Measurements from ENCODE around the gene DDX42. TPM values are rescaled to one million over a fixed set of nuclear protein-coding genes. Genes with fewer than 3 reads are reported as not detected.

DDX42 gene
- total RNA-seq, 1 donor from 2014 or later = 148 TPM

DNA sequence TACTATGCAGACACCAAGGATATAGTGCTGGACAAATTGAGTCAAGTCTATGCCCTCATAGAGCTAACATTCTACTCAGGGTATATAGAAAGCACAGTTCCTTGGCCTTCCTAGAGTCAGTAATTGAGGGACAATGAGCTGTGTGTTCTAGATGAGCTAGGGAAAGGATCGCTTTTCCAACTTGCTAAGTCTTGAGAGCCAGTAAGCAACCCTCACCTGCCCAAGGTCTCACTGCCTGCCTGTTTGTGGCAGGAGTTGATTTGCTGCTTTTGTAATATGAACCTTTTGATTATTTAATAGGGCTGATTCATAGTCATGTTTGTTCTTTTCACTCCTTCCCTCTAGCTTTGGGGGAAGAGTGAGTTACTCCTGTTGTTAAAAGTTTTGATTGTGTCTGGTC lies 6.5 kb downstream of the DDX42 start:
- Mint-ChIP-seq H3K4me3 (peak overlapping the region; percentile 1), H3K27ac (peak overlapping the region; percentile 43), H3K4me1 (ENCODE audit: unreplicated experiment) (peaks cover 20% of the 10 kb centered on the region), H3K27me3 (no peaks in the 10 kb centered on the region), H3K36me3 (peaks cover 29% of the 10 kb centered on the region), H3K9me3 (no peaks in the 10 kb centered on the region)
- no peak for TF ChIP-seq CTCF (conservative IDR thresholded peaks at IDR 0.05)
- no peak for DNase-seq (ENCODE audit: extremely low spot score, unreplicated experiment)

- Mint-ChIP-seq H3K4me1 (ENCODE audit: unreplicated experiment) (peaks cover 17% of the 10 kb centered on the region), H3K36me3 (peaks cover 27% of the 10 kb centered on the region), H3K9me3 (no peaks in the 10 kb centered on the region), H3K27me3 (no peaks in the 10 kb centered on the region), H3K27ac (no peak overlapping the region), H3K4me3 (no peak overlapping the region)
- TF ChIP-seq CTCF (conservative IDR thresholded peaks at IDR 0.05) = no peak
- DNase-seq (ENCODE audit: extremely low spot score, unreplicated experiment) = no peak
These were observed 7.0 kb downstream of the DDX42 start for GRCh38 chr17:63780928-63781327.

GRCh38 chr17:63783522-63783921 lies 9.6 kb downstream of the DDX42 start:
- Mint-ChIP-seq H3K9me3 (no peaks in the 10 kb centered on the region), H3K27ac (peak overlapping the region; percentile 52), H3K27me3 (no peaks in the 10 kb centered on the region), H3K4me3 (no peak overlapping the region), H3K36me3 (peaks cover 16% of the 10 kb centered on the region), H3K4me1 (ENCODE audit: unreplicated experiment) (peaks cover 5% of the 10 kb centered on the region)
- no peak for TF ChIP-seq CTCF (conservative IDR thresholded peaks at IDR 0.05)
- DNase-seq (ENCODE audit: extremely low spot score, unreplicated experiment) = no peak

DNA sequence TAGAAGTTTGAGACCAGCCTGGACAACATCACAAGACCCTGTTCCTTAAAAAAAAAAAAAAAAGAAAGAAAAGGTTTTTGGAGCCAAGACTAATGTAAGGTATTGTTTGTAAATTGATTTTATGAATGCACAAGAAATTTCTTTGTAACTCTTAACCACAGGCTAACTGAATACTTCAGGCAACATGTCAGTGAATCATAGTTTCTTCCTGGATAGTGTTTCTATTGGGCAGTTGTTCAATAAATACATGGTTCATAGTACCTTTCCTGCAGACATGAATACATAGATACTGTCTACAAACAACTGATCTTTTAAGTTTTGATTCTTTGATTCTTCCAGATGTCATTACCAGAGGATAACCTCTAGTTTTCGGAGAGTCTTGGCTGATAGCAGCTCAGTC lies 11.6 kb downstream of the DDX42 start:
- H3K4me3 Mint-ChIP-seq = no peak overlapping the region
- no peaks in the 10 kb centered on the region for H3K27me3 Mint-ChIP-seq
- H3K9me3 Mint-ChIP-seq = no peaks in the 10 kb centered on the region
- no peak for DNase-seq (ENCODE audit: extremely low spot score, unreplicated experiment)
- no peak for TF ChIP-seq CTCF (conservative IDR thresholded peaks at IDR 0.05)
- no peaks in the 10 kb centered on the region for H3K4me1 Mint-ChIP-seq (ENCODE audit: unreplicated experiment)
- no peak overlapping the region for H3K27ac Mint-ChIP-seq
- H3K36me3 Mint-ChIP-seq = peaks cover 6% of the 10 kb centered on the region

GRCh38 chr17:63786117-63786516 lies 12.1 kb downstream of the DDX42 start:
- no peaks in the 10 kb centered on the region for H3K9me3 Mint-ChIP-seq
- no peak overlapping the region for H3K27ac Mint-ChIP-seq
- H3K36me3 Mint-ChIP-seq = peaks cover 6% of the 10 kb centered on the region
- no peaks in the 10 kb centered on the region for H3K4me1 Mint-ChIP-seq (ENCODE audit: unreplicated experiment)
- no peak overlapping the region for H3K4me3 Mint-ChIP-seq
- no peak for DNase-seq (ENCODE audit: extremely low spot score, unreplicated experiment)
- TF ChIP-seq CTCF (conservative IDR thresholded peaks at IDR 0.05) = no peak
- no peaks in the 10 kb centered on the region for H3K27me3 Mint-ChIP-seq
